Panc1 (cell line): Measurements from ENCODE around the gene CCDC88A. TPM values are rescaled to one million over a fixed set of nuclear protein-coding genes. Genes with fewer than 3 reads are reported as not detected.

ENCODE experiments used
- ATAC-seq: fragments of 200-7000 bp; cut with Tn5 transposase; 2 replicates; pipeline ENCODE4 v1.9.1; 2020; ENCODE audit warnings: mild to moderate bottlenecking, moderate library complexity
- BruUV-seq: library from RNA; stranded (reverse); fragments of 400-500 nt; replicated peaks from 2 replicates; lab custom pipeline; 2021; lab: Mats Ljungman, UMichigan
- CTCF ChIA-PET: fragments of 300-600 bp; sonication (Branson Sonifier 250); formaldehyde crosslinking; loops from one replicate; lab custom pipeline; 2022; ENCODE audit warnings: antibody characterized with exemption; lab: Charles Lee
- POLR2A ChIA-PET: fragments of 300-600 bp; sonication (Branson Sonifier 250); formaldehyde crosslinking; loops from one replicate; lab custom pipeline; 2022; ENCODE audit warnings: antibody characterized with exemption; lab: Charles Lee
- DNase-seq: peaks from one replicate; pipeline ENCODE4 v3.0.0-alpha.2; 2010; ENCODE audit warnings: low read depth, low spot score
- H3K27ac ChIP-seq: 2 replicates; pipeline ENCODE4 v1.5.1; 2011; ENCODE audit warnings: mild to moderate bottlenecking, low read length, inconsistent platforms
- H3K27me3 ChIP-seq: fragments of 200-500 bp; sonication (Bioruptor generic); 2 replicates; pipeline ENCODE4 v1.6.0; 2014; ENCODE audit warnings: low read length, inconsistent platforms; ENCODE audit not compliant: control insufficient read depth, insufficient read depth
- H3K36me3 ChIP-seq: fragments of 200-500 bp; sonication (Bioruptor generic); 2 replicates; pipeline ENCODE4 v1.5.1; 2014; ENCODE audit warnings: inconsistent platforms, mild to moderate bottlenecking, low read length, moderate library complexity; ENCODE audit not compliant: control insufficient read depth, insufficient read depth
- H3K4me1 ChIP-seq: 2 replicates; pipeline ENCODE4 v1.5.1; 2011; ENCODE audit warnings: inconsistent platforms, mild to moderate bottlenecking, low read length, moderate library complexity; ENCODE audit not compliant: control insufficient read depth, insufficient read depth
- H3K4me3 ChIP-seq, 2 experiments: 2 replicates each; pipeline ENCODE4 v1.5.1; 2011 to 2012; ENCODE audit warnings: low read depth in 2 of 2, low read length in 2 of 2, mild to moderate bottlenecking in 2 of 2, inconsistent platforms in 1 of 2, moderate library complexity in 1 of 2
- H3K9me3 ChIP-seq: fragments of 200-500 bp; sonication (Bioruptor generic); 2 replicates; pipeline ENCODE4 v1.5.1; 2014; ENCODE audit warnings: low read depth, mild to moderate bottlenecking, inconsistent platforms, low read length, moderate library complexity; ENCODE audit not compliant: control insufficient read depth, insufficient read depth
- POLR2AphosphoS5 ChIP-seq: IDR thresholded peaks from 2 replicates; pipeline ENCODE4 v1.6.1; 2012; ENCODE audit warnings: mild to moderate bottlenecking, low read depth, low read length, moderate library complexity
- SIN3A ChIP-seq: IDR thresholded peaks from 2 replicates; pipeline ENCODE4 v1.6.1; 2012; ENCODE audit warnings: low read depth, mild to moderate bottlenecking, low read length, moderate library complexity, borderline replicate concordance; ENCODE audit not compliant: insufficient read depth
- TCF7L2 ChIP-seq: IDR thresholded peaks from 2 replicates; pipeline ENCODE4 v1.6.1; 2011; ENCODE audit warnings: mild to moderate bottlenecking, low read depth, low read length, inconsistent platforms
- in situ Hi-C: cut with HindIII; loops from 2 replicates; pipeline ENCODE4 v1.10.0; 2016; ENCODE audit warnings: low sequenced_read_pairs, low pct_unique_long_range_greater_than_20kb
- intact Hi-C: fragments of 100-400 bp; cut with micrococcal nuclease; formaldehyde crosslinking; loops from one replicate; pipeline ENCODE4 v1.10.0; 2022; ENCODE audit not compliant: unreplicated experiment
- total RNA-seq: library from RNA; stranded (reverse); gene quantifications from one replicate; pipeline ENCODE4 v1.2.1, GENCODE V29; 2021; ENCODE audit not compliant: unreplicated experiment
- TF ChIP-seq, protein P1 (sequence below): fragments of 450-650 bp; IDR thresholded peaks from 2 replicates; pipeline ENCODE4 v1.5.1; 2017; ENCODE audit warnings: mild to moderate bottlenecking
- TF ChIP-seq, protein P2 (sequence below), 2 experiments: IDR thresholded peaks; 2 replicates each; pipeline ENCODE4 v1.6.1; 2011 to 2012; ENCODE audit warnings: low read depth in 2 of 2, control low read depth in 1 of 2, low read length in 1 of 2, mild to moderate bottlenecking in 1 of 2, moderate library complexity in 1 of 2; ENCODE audit not compliant: insufficient read depth in 1 of 2

CCDC88A gene
- total RNA-seq, 1 experiment from 2014 or later: 99.8 TPM

DNA sequence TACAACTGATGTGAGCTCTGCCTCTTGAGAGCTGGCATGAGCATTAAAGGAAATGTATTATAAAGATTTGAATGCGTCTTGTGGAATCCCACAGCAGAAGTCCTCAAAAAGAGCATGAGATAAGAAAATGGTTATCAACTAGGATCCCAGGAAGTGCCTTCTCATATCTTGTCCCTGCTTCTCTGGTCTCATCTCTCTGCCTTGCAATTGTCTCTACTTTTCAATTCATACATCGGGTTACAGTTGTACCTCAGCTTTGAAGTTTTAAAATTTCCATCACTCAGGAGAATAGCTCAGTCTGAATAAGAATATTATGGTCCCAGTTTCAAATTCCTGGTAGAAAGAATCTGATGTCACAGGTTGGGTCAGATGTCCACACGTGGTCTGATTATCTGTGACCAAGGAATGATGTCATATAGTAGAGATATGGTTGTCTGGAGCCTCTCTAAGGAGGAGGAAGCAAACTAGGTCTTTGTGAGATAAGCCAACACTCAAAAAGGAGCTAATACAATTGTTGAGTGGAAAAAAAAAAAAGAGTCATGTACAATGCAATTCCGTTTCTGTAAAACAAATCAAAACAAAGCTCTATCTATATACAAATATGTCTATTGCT is 21.7 kb upstream of the CCDC88A start:
- DNase-seq (no peak), ATAC-seq (no peak)
- no TSS peak for BruUV-seq
- POLR2A ChIA-PET: no interaction called here
- CTCF ChIA-PET: no interaction called here
- Histone ChIP-seq H3K9me3 (no peaks in the 10 kb centered on the region; the same call in 1 of the 2 replicates), H3K4me3 (no peak overlapping the region), H3K4me1 (peaks cover 3% of the 10 kb centered on the region; the same call in 1 of the 2 replicates), H3K27ac (no peak overlapping the region), H3K27me3 (0 out of 2 replicates have a peak, but pooled peaks cover 2% of the 10 kb centered on the region), H3K36me3 (no peaks in the 10 kb centered on the region)
- in situ Hi-C loops: no loop called here
- TF ChIP-seq SIN3A (no peak), TCF7L2 (no peak), POLR2AphosphoS5 (no peak)
- TF ChIP-seq, protein P1, sequence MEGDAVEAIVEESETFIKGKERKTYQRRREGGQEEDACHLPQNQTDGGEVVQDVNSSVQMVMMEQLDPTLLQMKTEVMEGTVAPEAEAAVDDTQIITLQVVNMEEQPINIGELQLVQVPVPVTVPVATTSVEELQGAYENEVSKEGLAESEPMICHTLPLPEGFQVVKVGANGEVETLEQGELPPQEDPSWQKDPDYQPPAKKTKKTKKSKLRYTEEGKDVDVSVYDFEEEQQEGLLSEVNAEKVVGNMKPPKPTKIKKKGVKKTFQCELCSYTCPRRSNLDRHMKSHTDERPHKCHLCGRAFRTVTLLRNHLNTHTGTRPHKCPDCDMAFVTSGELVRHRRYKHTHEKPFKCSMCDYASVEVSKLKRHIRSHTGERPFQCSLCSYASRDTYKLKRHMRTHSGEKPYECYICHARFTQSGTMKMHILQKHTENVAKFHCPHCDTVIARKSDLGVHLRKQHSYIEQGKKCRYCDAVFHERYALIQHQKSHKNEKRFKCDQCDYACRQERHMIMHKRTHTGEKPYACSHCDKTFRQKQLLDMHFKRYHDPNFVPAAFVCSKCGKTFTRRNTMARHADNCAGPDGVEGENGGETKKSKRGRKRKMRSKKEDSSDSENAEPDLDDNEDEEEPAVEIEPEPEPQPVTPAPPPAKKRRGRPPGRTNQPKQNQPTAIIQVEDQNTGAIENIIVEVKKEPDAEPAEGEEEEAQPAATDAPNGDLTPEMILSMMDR: no peak
- TF ChIP-seq, protein P2, sequence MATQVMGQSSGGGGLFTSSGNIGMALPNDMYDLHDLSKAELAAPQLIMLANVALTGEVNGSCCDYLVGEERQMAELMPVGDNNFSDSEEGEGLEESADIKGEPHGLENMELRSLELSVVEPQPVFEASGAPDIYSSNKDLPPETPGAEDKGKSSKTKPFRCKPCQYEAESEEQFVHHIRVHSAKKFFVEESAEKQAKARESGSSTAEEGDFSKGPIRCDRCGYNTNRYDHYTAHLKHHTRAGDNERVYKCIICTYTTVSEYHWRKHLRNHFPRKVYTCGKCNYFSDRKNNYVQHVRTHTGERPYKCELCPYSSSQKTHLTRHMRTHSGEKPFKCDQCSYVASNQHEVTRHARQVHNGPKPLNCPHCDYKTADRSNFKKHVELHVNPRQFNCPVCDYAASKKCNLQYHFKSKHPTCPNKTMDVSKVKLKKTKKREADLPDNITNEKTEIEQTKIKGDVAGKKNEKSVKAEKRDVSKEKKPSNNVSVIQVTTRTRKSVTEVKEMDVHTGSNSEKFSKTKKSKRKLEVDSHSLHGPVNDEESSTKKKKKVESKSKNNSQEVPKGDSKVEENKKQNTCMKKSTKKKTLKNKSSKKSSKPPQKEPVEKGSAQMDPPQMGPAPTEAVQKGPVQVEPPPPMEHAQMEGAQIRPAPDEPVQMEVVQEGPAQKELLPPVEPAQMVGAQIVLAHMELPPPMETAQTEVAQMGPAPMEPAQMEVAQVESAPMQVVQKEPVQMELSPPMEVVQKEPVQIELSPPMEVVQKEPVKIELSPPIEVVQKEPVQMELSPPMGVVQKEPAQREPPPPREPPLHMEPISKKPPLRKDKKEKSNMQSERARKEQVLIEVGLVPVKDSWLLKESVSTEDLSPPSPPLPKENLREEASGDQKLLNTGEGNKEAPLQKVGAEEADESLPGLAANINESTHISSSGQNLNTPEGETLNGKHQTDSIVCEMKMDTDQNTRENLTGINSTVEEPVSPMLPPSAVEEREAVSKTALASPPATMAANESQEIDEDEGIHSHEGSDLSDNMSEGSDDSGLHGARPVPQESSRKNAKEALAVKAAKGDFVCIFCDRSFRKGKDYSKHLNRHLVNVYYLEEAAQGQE (IDR thresholded peaks at IDR 0.05; ENCODE audit: insufficient read depth in 1 of 2, low read depth in 2 of 2, low read length in 1 of 2): no peak
- intact Hi-C loops: no loop called here

DNA sequence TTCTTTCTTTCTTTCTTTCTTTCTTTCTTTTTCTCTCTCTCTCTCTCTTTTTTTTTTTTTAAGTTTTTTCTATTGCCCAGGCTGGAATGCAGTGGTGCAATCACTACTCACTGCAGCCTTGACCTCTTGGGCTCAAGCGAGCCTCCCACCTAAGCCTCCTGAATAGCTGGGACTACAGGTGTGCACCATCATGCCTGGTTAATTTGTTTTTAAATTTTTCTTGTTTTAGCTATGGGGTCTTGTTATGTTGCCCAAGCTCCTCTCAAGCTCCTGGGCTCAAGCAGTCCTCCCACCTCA is 19.4 kb upstream of the CCDC88A start:
- in situ Hi-C loops: no loop called here
- BruUV-seq: no TSS peak
- Histone ChIP-seq H3K27me3 (0 out of 2 replicates have a peak, but pooled peaks cover 2% of the 10 kb centered on the region), H3K27ac (no peak overlapping the region), H3K4me1 (peaks cover 3% of the 10 kb centered on the region; the same call in 1 of the 2 replicates), H3K4me3 (no peak overlapping the region), H3K36me3 (no peaks in the 10 kb centered on the region), H3K9me3 (no peaks in the 10 kb centered on the region; the same call in 1 of the 2 replicates)
- no peak for TF ChIP-seq TCF7L2
- no peak for TF ChIP-seq POLR2AphosphoS5
- TF ChIP-seq, protein P2 (IDR thresholded peaks at IDR 0.05; ENCODE audit: insufficient read depth in 1 of 2, low read depth in 2 of 2, low read length in 1 of 2): no peak
- no peak for TF ChIP-seq SIN3A
- CTCF ChIA-PET: no interaction called here
- intact Hi-C loops: no loop called here
- POLR2A ChIA-PET: no interaction called here
- ATAC-seq (no peak), DNase-seq (no peak)
